Osteocyte (in vitro differentiated cells): Measurements from ENCODE around the gene ASIC1. TPM values are rescaled to one million over a fixed set of nuclear protein-coding genes. Genes with fewer than 3 reads are reported as not detected.

Experiments used
- DNase-seq: peaks from one replicate; pipeline ENCODE4 v3.0.0; 2021; ENCODE audit warnings: mixed read lengths; ENCODE audit not compliant: unreplicated experiment; ENCODE audit errors: extremely low spot score
- H3K27ac Mint-ChIP-seq: one replicate; pipeline ENCODE4 v1.8.0; 2021; ENCODE audit warnings: mild to moderate bottlenecking, mixed read lengths; ENCODE audit not compliant: unreplicated experiment
- H3K27me3 Mint-ChIP-seq: one replicate; pipeline ENCODE4 v1.8.0; 2021; ENCODE audit warnings: mixed read lengths; ENCODE audit not compliant: unreplicated experiment
- H3K36me3 Mint-ChIP-seq: one replicate; pipeline ENCODE4 v1.8.0; 2021; ENCODE audit warnings: mixed read lengths; ENCODE audit not compliant: unreplicated experiment
- H3K4me1 Mint-ChIP-seq: one replicate; pipeline ENCODE4 v1.8.0; 2021; ENCODE audit warnings: mixed read lengths; ENCODE audit not compliant: unreplicated experiment
- H3K4me3 Mint-ChIP-seq: one replicate; pipeline ENCODE4 v1.8.0; 2021; ENCODE audit warnings: mild to moderate bottlenecking, moderate library complexity, mixed read lengths; ENCODE audit not compliant: unreplicated experiment
- H3K9me3 Mint-ChIP-seq: one replicate; pipeline ENCODE4 v1.8.0; 2021; ENCODE audit warnings: mixed read lengths; ENCODE audit not compliant: unreplicated experiment
- CTCF ChIP-seq: fragments of 200-600 bp; sonication (generic); IDR thresholded peaks from 2 replicates; pipeline ENCODE4 v1.5.0; 2021; ENCODE audit warnings: antibody characterized with exemption, mild to moderate bottlenecking, moderate library complexity
- total RNA-seq: library from RNA; stranded (reverse); gene quantifications from 2 replicates; pipeline ENCODE4 v1.2.1, GENCODE V29; 2021

ASIC1 gene
- total RNA-seq, 1 donor from 2014 or later, result 2.1 TPM

GRCh38 chr12:50088577-50089335 lies 31.4 kb downstream of the ASIC1 start:
- H3K4me3 Mint-ChIP-seq, result no peak overlapping the region
- peak; percentile 84 for TF ChIP-seq CTCF
- peaks cover 31% of the 10 kb centered on the region for H3K36me3 Mint-ChIP-seq
- no peaks in the 10 kb centered on the region for H3K27me3 Mint-ChIP-seq
- peaks cover 25% of the 10 kb centered on the region for H3K4me1 Mint-ChIP-seq
- H3K9me3 Mint-ChIP-seq, result no peaks in the 10 kb centered on the region
- no peak for DNase-seq
- H3K27ac Mint-ChIP-seq, result peak overlapping the region; percentile 5

GRCh38 chr12:50089730-50090129 lies 32.3 kb downstream of the ASIC1 start:
- DNase-seq, result no peak
- H3K4me3 Mint-ChIP-seq, result no peak overlapping the region
- H3K9me3 Mint-ChIP-seq, result no peaks in the 10 kb centered on the region
- H3K36me3 Mint-ChIP-seq, result peaks cover 37% of the 10 kb centered on the region
- TF ChIP-seq CTCF, result no peak
- H3K27ac Mint-ChIP-seq, result no peak overlapping the region
- H3K4me1 Mint-ChIP-seq, result peaks cover 23% of the 10 kb centered on the region
- no peaks in the 10 kb centered on the region for H3K27me3 Mint-ChIP-seq

GRCh38 chr12:50090391-50090790 lies 33.0 kb downstream of the ASIC1 start:
- peaks cover 21% of the 10 kb centered on the region for H3K4me1 Mint-ChIP-seq
- no peak overlapping the region for H3K4me3 Mint-ChIP-seq
- no peaks in the 10 kb centered on the region for H3K27me3 Mint-ChIP-seq
- H3K27ac Mint-ChIP-seq, result no peak overlapping the region
- H3K9me3 Mint-ChIP-seq, result no peaks in the 10 kb centered on the region
- peaks cover 42% of the 10 kb centered on the region for H3K36me3 Mint-ChIP-seq
- DNase-seq, result no peak
- TF ChIP-seq CTCF, result no peak

GRCh38 chr12:50097952-50098351 lies 40.6 kb downstream of the ASIC1 start:
- no peak for DNase-seq
- H3K27ac Mint-ChIP-seq, result peak overlapping the region; percentile 27
- no peaks in the 10 kb centered on the region for H3K9me3 Mint-ChIP-seq
- no peaks in the 10 kb centered on the region for H3K27me3 Mint-ChIP-seq
- H3K36me3 Mint-ChIP-seq, result peaks cover 55% of the 10 kb centered on the region
- H3K4me1 Mint-ChIP-seq, result peaks cover 13% of the 10 kb centered on the region
- no peak overlapping the region for H3K4me3 Mint-ChIP-seq
- no peak for TF ChIP-seq CTCF

- TF ChIP-seq CTCF, result no peak
- no peak overlapping the region for H3K4me3 Mint-ChIP-seq
- peaks cover 13% of the 10 kb centered on the region for H3K4me1 Mint-ChIP-seq
- H3K27me3 Mint-ChIP-seq, result no peaks in the 10 kb centered on the region
- peaks cover 48% of the 10 kb centered on the region for H3K36me3 Mint-ChIP-seq
- peak overlapping the region; percentile 63 for H3K27ac Mint-ChIP-seq
- no peak for DNase-seq
- H3K9me3 Mint-ChIP-seq, result no peaks in the 10 kb centered on the region
These were observed 42.1 kb downstream of the ASIC1 start for GRCh38 chr12:50099302-50100008.
